ENCODE measurements around the gene DOCK11.
A peak's percentile ranks its signal among the peaks of the same experiment; 100 is the strongest.

DOCK11 gene

GRCh38 chrX:118526149-118526548 lies 30.5 kb downstream of the DOCK11 start:
- TF ChIP-seq Cebpa-rat (IDR thresholded peaks at IDR 0.05): no peak
- Histone ChIP-seq H3K27ac (no peak overlapping the region; the same call in 1 of the 2 replicates), H3K27me3 (no peaks in the 10 kb centered on the region), H3K9ac (peak overlapping the region; percentile 44; the same call in 1 of the 2 replicates), H4K20me1 (peaks cover 11% of the 10 kb centered on the region; the same call in 1 of the 2 replicates), H3K9me3 (no peaks in the 10 kb centered on the region), H3K36me3 (no peaks in the 10 kb centered on the region), H3K4me1 (peaks cover 48% of the 10 kb centered on the region), H3K4me2 (peak overlapping the region; percentile 62), H3K4me3 (no peak overlapping the region)

DNA sequence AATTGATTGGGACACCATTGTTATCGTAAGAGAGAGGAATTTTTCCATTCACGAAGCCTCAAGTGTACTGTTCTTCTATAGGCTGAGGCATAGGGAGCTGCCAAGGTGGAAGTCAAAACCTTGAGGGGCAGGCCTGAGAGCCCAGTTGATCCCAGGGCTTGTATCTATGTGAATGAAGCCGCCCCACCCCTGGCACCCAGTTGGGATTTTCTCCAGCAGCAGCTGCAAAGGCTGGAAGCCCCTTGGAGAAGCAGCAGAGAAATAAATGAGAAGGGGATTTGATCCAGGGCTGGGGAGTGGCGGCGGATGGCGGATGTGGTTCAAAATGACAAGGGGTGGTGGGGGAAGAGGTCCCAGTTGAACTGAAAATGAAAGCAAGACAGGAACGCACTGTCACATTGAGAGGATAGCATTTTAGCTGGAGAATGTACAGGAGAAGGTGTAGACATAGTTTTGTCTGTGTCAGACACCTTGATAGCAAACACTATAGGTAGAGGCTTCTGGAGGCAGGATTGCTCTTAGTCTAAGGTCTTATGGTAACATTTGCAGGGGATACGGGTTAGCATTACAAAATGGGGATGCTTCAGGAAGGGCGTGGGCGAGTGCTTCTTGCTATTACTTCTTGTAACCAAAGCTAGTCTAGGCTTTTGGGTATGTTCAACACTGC lies 32.6 kb downstream of the DOCK11 start:
- H3K4me1 ChIP-seq: peaks cover 52% of the 10 kb centered on the region
- peak overlapping the region; percentile 72 for H3K4me2 ChIP-seq
- H3K9me3 ChIP-seq: no peaks in the 10 kb centered on the region
- no peaks in the 10 kb centered on the region for H3K27me3 ChIP-seq
- TF ChIP-seq Cebpa-rat (IDR thresholded peaks at IDR 0.05): no peak
- peak overlapping the region; percentile 55 for H3K27ac ChIP-seq
- peak overlapping the region; percentile 60 for H3K4me3 ChIP-seq
- H4K20me1 ChIP-seq: peaks cover 11% of the 10 kb centered on the region; the same call in 1 of the 2 replicates
- H3K36me3 ChIP-seq: no peaks in the 10 kb centered on the region
- peak overlapping the region; percentile 53; the same call in 1 of the 2 replicates for H3K9ac ChIP-seq

GRCh38 chrX:118530219-118530911 lies 34.8 kb downstream of the DOCK11 start:
- H3K9ac ChIP-seq: no peak overlapping the region
- no peaks in the 10 kb centered on the region for H3K27me3 ChIP-seq
- H3K27ac ChIP-seq: no peak overlapping the region
- no peaks in the 10 kb centered on the region for H3K9me3 ChIP-seq
- no peaks in the 10 kb centered on the region for H3K36me3 ChIP-seq
- H3K4me2 ChIP-seq: no peak overlapping the region
- no peak overlapping the region for H3K4me3 ChIP-seq
- peaks cover 11% of the 10 kb centered on the region; the same call in 1 of the 2 replicates for H4K20me1 ChIP-seq
- peaks cover 54% of the 10 kb centered on the region for H3K4me1 ChIP-seq
- TF ChIP-seq Cebpa-rat (IDR thresholded peaks at IDR 0.05): no peak

DNA sequence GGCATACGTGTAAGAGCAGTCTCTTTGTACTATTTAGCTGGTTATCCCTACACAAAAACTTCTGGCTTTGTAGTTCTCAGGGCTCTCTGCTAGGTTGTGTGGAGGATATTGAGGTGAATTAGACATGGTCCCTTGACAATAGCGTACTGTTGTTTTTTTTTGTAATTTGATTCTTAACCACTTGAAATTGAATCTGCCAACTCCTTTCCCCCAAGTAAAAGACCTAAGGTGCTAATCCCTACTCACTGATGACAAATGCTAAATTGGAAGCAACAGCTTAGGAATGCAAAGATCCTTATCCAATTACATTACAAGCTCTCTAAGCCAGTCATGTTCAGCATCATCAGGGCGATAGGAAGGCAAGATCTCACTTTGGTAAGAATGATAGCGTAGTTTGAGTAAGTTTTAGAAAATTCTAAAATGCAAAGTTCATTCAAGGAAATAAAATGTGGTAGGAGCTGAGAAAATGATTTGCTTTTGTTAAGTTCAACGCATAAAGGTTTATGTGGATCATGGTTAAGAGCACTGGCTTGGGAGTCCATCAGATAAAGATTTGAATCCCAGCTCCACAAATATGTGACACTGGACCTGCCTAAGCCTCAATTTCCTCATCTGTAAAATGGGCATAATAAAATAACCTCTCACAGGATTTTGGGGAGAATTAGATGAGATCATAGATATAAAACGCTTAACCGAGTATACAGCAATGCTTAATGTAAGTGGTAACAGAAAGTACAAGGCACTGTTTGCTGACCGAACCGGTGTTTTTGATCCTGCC lies 39.3 kb downstream of the DOCK11 start:
- Histone ChIP-seq H3K4me2 (no peak overlapping the region), H4K20me1 (no peaks in the 10 kb centered on the region), H3K4me1 (peaks cover 66% of the 10 kb centered on the region), H3K4me3 (no peak overlapping the region), H3K36me3 (no peaks in the 10 kb centered on the region), H3K9me3 (no peaks in the 10 kb centered on the region), H3K9ac (no peak overlapping the region), H3K27me3 (no peaks in the 10 kb centered on the region), H3K27ac (no peak overlapping the region)
- TF ChIP-seq Cebpa-rat (IDR thresholded peaks at IDR 0.05): no peak

- Histone ChIP-seq H3K4me2 (peak overlapping the region; percentile 73), H3K27me3 (no peaks in the 10 kb centered on the region), H3K27ac (peak overlapping the region; percentile 57), H3K9me3 (no peaks in the 10 kb centered on the region), H3K4me3 (peak overlapping the region; percentile 33; the same call in 1 of the 2 replicates), H3K4me1 (peaks cover 57% of the 10 kb centered on the region), H3K36me3 (no peaks in the 10 kb centered on the region), H3K9ac (no peak overlapping the region; the same call in 1 of the 2 replicates), H4K20me1 (no peaks in the 10 kb centered on the region)
- no peak for TF ChIP-seq Cebpa-rat (IDR thresholded peaks at IDR 0.05)
Observed at GRCh38 chrX:118536204-118536603, 40.6 kb downstream of the DOCK11 start.

DNA sequence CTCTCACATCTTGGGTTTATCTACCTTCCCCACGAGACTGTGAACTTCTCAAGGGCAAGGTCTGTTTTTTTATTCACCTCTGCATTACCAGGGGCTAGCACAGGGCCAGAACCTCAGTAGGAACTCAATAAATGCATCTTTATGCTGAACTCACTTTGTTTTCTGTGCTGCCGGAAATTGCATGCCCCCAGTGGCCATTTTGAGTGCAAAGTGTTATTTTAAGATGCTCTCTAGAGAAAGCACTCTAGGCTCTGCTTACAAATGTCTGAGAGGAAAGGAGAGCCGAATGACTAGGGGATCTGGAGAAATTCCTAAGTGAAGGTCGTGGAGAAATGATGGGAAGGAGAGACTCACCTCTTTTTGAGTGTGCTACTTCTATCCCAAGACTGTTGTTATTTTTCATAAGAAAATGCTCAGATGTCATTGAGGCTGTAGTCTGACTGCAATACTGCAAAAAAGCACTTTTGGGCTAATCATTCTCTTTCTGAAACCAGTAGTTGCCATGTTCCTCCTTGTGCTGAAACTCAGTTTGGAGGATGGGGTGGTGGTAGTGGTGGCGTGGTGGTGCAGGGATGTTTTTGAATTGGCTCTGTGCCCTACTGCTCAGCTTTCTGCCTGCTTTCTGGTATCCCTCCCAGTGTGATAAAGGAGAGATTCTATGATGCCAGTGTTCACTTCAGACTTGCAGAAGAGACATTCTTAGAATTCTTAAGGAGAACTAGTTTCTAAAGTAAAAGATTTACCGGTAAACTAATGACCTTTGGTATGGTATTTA lies 41.3 kb downstream of the DOCK11 start:
- Histone ChIP-seq H3K27me3 (no peaks in the 10 kb centered on the region), H3K36me3 (no peaks in the 10 kb centered on the region), H3K4me2 (peak overlapping the region; percentile 73), H4K20me1 (no peaks in the 10 kb centered on the region), H3K9ac (peak overlapping the region; percentile 49; the same call in 1 of the 2 replicates), H3K9me3 (no peaks in the 10 kb centered on the region), H3K4me3 (peak overlapping the region; percentile 33; the same call in 1 of the 2 replicates), H3K4me1 (peaks cover 53% of the 10 kb centered on the region), H3K27ac (peak overlapping the region; percentile 57)
- TF ChIP-seq Cebpa-rat (IDR thresholded peaks at IDR 0.05): no peak

DNA sequence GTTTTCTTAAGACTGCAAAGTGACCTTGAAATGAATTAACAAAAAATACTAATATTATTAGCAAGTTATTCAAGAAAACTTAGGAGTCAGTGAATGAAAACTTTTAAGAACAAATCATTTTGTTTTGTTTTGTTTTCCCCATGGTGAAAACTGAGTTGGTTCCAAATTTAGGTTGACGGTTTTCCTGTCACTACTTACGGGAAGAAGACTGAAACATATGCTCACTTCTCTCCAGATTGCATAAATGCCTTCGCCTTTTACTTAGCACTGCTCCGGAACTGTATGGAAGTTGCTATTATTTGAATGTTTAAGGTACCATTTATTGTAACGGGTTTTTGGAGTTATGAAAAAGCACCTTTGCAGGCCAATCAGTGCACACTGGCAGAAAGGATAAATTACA lies 42.8 kb downstream of the DOCK11 start:
- Histone ChIP-seq H3K9me3 (no peaks in the 10 kb centered on the region), H3K27me3 (no peaks in the 10 kb centered on the region), H4K20me1 (no peaks in the 10 kb centered on the region), H3K4me2 (peak overlapping the region; percentile 73), H3K27ac (peak overlapping the region; percentile 57), H3K36me3 (no peaks in the 10 kb centered on the region), H3K9ac (peak overlapping the region; percentile 65), H3K4me3 (peak overlapping the region; percentile 15), H3K4me1 (peaks cover 53% of the 10 kb centered on the region)
- no peak for TF ChIP-seq Cebpa-rat (IDR thresholded peaks at IDR 0.05)

GRCh38 chrX:118540342-118540741 lies 44.7 kb downstream of the DOCK11 start:
- TF ChIP-seq Cebpa-rat (IDR thresholded peaks at IDR 0.05): no peak
- Histone ChIP-seq H4K20me1 (no peaks in the 10 kb centered on the region), H3K36me3 (peaks cover 7% of the 10 kb centered on the region; the same call in 1 of the 2 replicates), H3K27ac (no peak overlapping the region), H3K4me1 (peaks cover 45% of the 10 kb centered on the region), H3K9ac (no peak overlapping the region), H3K4me2 (no peak overlapping the region), H3K27me3 (no peaks in the 10 kb centered on the region), H3K4me3 (no peak overlapping the region), H3K9me3 (no peaks in the 10 kb centered on the region)

DNA sequence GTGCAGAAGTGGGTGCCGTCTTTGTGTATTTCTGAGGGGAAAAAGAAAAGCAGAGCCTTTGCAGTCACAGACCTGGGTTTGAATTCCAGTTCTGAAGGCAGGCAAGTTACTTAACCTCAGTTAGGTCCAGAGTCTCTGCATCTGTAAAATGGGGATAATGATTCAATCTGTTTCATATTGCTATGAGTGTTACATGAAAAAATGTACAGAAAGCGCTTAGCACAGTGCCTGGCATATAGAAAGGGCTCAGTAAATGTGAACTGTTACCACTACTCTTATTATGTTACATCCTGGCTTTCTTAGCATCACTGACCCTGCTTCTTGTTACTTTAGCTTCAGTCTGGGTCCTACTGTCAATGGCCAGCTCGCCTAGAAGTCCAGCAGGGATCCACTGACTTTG lies 45.9 kb downstream of the DOCK11 start:
- no peak overlapping the region for H3K4me2 ChIP-seq
- no peak for TF ChIP-seq Cebpa-rat (IDR thresholded peaks at IDR 0.05)
- H3K9me3 ChIP-seq: no peaks in the 10 kb centered on the region
- no peak overlapping the region for H3K9ac ChIP-seq
- peaks cover 16% of the 10 kb centered on the region; the same call in 1 of the 2 replicates for H3K36me3 ChIP-seq
- H3K4me1 ChIP-seq: peaks cover 33% of the 10 kb centered on the region
- no peak overlapping the region for H3K27ac ChIP-seq
- H3K27me3 ChIP-seq: no peaks in the 10 kb centered on the region
- no peak overlapping the region for H3K4me3 ChIP-seq
- no peaks in the 10 kb centered on the region for H4K20me1 ChIP-seq

Measured in BLaER1 (cell line).